GM23248 (cell line): ENCODE measurements around the gene ZMIZ2. TPM values are rescaled to one million over a fixed set of nuclear protein-coding genes. Genes with fewer than 3 reads are reported as not detected.
"Not testable (repeated sequence)": the region's sequence is repeated elsewhere in the genome, so short reads cannot be mapped to it uniquely, and the experiment has no call there.

Experiments used
- DNase-seq: peaks from one replicate; pipeline ENCODE4 v3.0.0-alpha.2; 2015
- H2AFZ ChIP-seq: fragments of 200-600 bp; sonication (generic); 2 replicates; pipeline ENCODE4 v1.6.1; 2016; ENCODE audit warnings: antibody characterized with exemption
- H3F3A ChIP-seq: fragments of 200-600 bp; sonication (generic); 2 replicates; pipeline ENCODE4 v1.6.1; 2016; ENCODE audit warnings: mild to moderate bottlenecking, antibody characterized with exemption, mixed run types; ENCODE audit not compliant: insufficient read depth
- H3K27ac ChIP-seq: fragments of 200-600 bp; sonication (generic); 2 replicates; pipeline ENCODE4 v1.5.1; 2016; ENCODE audit warnings: mild to moderate bottlenecking
- H3K27me3 ChIP-seq: fragments of 200-600 bp; sonication (generic); replicated peaks from 2 replicates; pipeline ENCODE4 v1.6.1; 2016; ENCODE audit warnings: mild to moderate bottlenecking; ENCODE audit not compliant: insufficient read depth
- H3K36me3 ChIP-seq: fragments of 200-600 bp; sonication (generic); 2 replicates; pipeline ENCODE4 v1.6.1; 2016; ENCODE audit warnings: low read depth, mild to moderate bottlenecking
- H3K4me1 ChIP-seq: fragments of 200-600 bp; sonication (generic); 2 replicates; pipeline ENCODE4 v1.6.1; 2016; ENCODE audit warnings: mild to moderate bottlenecking; ENCODE audit not compliant: insufficient read depth
- H3K4me2 ChIP-seq: fragments of 200-600 bp; sonication (generic); one replicate; pipeline ENCODE4 v1.6.1; 2016; ENCODE audit warnings: mild to moderate bottlenecking; ENCODE audit not compliant: unreplicated experiment
- H3K4me3 ChIP-seq: fragments of 200-600 bp; sonication (generic); 2 replicates; pipeline ENCODE4 v1.5.1; 2016; ENCODE audit warnings: mild to moderate bottlenecking
- H3K79me2 ChIP-seq: fragments of 200-600 bp; sonication (generic); 2 replicates; pipeline ENCODE4 v1.6.1; 2016; ENCODE audit warnings: mild to moderate bottlenecking; ENCODE audit not compliant: insufficient read depth
- H3K9ac ChIP-seq: fragments of 200-600 bp; sonication (generic); 2 replicates; pipeline ENCODE4 v1.6.1; 2016; ENCODE audit warnings: mild to moderate bottlenecking
- H3K9me2 ChIP-seq: fragments of 200-600 bp; sonication (generic); 2 replicates; pipeline ENCODE4 v1.6.1; 2016; ENCODE audit warnings: mixed run types, mild to moderate bottlenecking, moderate library complexity; ENCODE audit not compliant: insufficient read depth
- H3K9me3 ChIP-seq: fragments of 200-600 bp; sonication (generic); one replicate; pipeline ENCODE4 v1.6.1; 2017; ENCODE audit warnings: low read depth
- H4K20me1 ChIP-seq: fragments of 200-600 bp; sonication (generic); 2 replicates; pipeline ENCODE4 v1.6.0; 2016; ENCODE audit not compliant: insufficient read depth
- EZH2 ChIP-seq: fragments of 200-600 bp; sonication (generic); IDR thresholded peaks from 2 replicates; pipeline ENCODE4 v1.6.1; 2018; ENCODE audit warnings: antibody characterized with exemption, mild to moderate bottlenecking; ENCODE audit not compliant: insufficient read depth, poor library complexity, severe bottlenecking
- EZH2phosphoT487 ChIP-seq: fragments of 200-600 bp; sonication (generic); IDR thresholded peaks from 2 replicates; pipeline ENCODE4 v1.6.1; 2018; ENCODE audit warnings: antibody characterized with exemption, moderate library complexity, mild to moderate bottlenecking, low read depth; ENCODE audit not compliant: insufficient read depth
- WGBS, 2 experiments: methylation state at CpG; one replicate each; pipeline ENCODE4 v1.1.6; 2015 to 2017; ENCODE audit warnings: low lambda C conversion rate in 2 of 2, low coverage in 1 of 2; ENCODE audit errors: missing lambda C conversion rate in 2 of 2; 5-methylcytosine and 5-hydroxymethylcytosine counted together
- in situ Hi-C: fragments of 300-500 bp; cut with MboI; formaldehyde crosslinking; loops from 2 replicates; pipeline ENCODE4 v1.15.0; 2020
- polyA plus RNA-seq: library from polyadenylated mRNA; unstranded; fragments of >200 nt; fragmentation: Nextera tagmentation; extraction: Ambion mirVana; gene quantifications from 2 replicates; pipeline ENCODE4 v1.2.1, GENCODE V29; 2016
- total RNA-seq: library from RNA; depleted of rRNA; stranded (reverse); fragments of >200 nt; shearing (Covaris generic); gene quantifications from 2 replicates; pipeline ENCODE4 v1.2.3, GENCODE V29; 2014; rRNA removed

Gene ZMIZ2, protein sequence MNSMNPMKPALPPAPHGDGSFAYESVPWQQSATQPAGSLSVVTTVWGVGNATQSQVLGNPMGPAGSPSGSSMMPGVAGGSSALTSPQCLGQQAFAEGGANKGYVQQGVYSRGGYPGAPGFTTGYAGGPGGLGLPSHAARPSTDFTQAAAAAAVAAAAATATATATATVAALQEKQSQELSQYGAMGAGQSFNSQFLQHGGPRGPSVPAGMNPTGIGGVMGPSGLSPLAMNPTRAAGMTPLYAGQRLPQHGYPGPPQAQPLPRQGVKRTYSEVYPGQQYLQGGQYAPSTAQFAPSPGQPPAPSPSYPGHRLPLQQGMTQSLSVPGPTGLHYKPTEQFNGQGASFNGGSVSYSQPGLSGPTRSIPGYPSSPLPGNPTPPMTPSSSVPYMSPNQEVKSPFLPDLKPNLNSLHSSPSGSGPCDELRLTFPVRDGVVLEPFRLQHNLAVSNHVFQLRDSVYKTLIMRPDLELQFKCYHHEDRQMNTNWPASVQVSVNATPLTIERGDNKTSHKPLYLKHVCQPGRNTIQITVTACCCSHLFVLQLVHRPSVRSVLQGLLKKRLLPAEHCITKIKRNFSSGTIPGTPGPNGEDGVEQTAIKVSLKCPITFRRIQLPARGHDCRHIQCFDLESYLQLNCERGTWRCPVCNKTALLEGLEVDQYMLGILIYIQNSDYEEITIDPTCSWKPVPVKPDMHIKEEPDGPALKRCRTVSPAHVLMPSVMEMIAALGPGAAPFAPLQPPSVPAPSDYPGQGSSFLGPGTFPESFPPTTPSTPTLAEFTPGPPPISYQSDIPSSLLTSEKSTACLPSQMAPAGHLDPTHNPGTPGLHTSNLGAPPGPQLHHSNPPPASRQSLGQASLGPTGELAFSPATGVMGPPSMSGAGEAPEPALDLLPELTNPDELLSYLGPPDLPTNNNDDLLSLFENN
- total RNA-seq (9.7 and 12.4 TPM in 2 replicates), polyA plus RNA-seq (6.1 and 7.8 TPM in 2 replicates)

DNA sequence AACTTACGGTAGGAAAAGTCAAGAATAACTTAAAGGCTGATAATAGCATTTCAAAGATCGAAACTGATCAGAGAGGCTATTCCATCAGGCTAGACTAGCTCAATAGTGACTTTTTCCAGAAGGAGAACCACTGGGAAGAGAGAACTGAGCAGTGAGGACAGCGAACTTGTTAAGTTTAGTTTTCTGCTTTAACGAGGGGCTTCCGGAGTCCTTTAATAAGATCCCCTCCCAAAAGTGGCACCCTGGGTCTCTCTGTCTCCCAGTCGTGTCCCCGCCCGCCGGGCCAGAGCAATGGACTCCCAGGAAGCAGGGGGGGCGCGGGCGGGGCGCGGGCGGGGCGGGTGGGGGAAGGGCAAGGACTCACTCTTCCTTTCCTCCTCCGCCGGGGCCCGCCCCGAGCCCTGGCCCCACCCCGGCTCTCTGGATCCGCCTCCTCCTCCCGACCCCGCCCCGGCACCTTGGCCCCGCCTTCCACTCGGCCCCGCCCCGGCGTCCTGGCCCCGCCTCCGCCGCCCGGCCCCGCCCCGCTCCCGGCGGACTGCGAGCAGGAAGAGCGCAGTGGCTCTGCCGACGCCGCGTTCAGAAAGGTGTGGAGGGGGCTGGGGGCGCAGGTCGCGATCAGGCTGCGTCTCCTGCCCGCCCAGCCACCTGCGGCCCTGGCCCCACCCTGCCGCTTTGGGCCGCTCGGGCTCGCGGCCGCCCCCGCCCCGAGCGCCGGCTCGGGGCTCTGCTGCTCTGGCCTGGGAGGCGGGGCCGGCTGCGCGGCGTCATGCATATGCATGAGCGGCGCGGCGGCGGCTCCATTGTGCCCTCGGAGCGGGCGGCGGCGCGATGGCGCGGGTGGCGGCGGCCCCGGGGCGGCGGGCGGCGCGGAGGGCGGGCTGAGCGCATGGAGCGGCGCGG is at the start of gene ZMIZ2:
ZMIZ2 (plus strand) TSS at position 803 of the 903 bp plus-strand sequence. CDS start 7,403 bp downstream, outside the sequence.
- Histone ChIP-seq H3K9me3 (no peaks in the 10 kb centered on the region), H3K9me2 (no peaks in the 10 kb centered on the region), H2AFZ (peak within 1 kb of the TSS; percentile 89), H3K4me3 (peak within 1 kb of the TSS; percentile 76), H3K9ac (peak within 1 kb of the TSS; percentile 84), H4K20me1 (no peaks in the 10 kb centered on the region), H3K36me3 (no peaks in the 10 kb centered on the region), H3K4me1 (peaks cover 18% of the 10 kb centered on the region; the same call in 1 of the 2 replicates), H3K4me2 (peak within 1 kb of the TSS; percentile 95), H3K79me2 (peaks cover 44% of the 10 kb centered on the region), H3K27me3 (no peaks in the 10 kb centered on the region), H3K27ac (peak within 1 kb of the TSS; percentile 91), H3F3A (peaks cover 8% of the 10 kb centered on the region; the same call in 1 of the 2 replicates)
- DNase-seq: peak; percentile 97
- in situ Hi-C loops: no loop called here
- TF ChIP-seq EZH2phosphoT487 (no peak), EZH2 (no peak)
- 0 to 1% methylated on average over 8 to 74 of the region's 92 CpGs for WGBS, 2 experiments

DNA sequence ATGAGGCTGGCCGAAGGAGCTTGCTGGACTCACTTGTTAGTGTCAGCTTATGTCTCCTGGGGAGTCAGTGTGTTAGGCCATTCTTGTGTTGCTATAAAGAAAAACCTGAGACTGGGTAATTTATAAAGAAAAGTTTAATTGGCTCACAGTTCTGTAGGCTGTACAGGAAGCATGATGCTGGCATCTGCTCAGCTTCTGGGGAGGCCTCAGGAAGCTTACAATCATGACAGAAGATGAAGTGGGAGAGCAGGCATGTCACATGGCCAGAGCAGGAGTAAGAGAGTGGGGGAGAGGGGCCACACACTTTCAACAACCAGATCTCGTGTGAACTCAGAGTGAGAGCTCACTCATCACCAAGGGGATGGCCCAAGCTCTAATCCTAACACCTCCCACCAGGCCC is 49.0 kb upstream of the ZMIZ2 start:
- H3K79me2 ChIP-seq, H3K9me2 ChIP-seq, H4K20me1 ChIP-seq, H3K4me2 ChIP-seq, H3K9ac ChIP-seq, DNase-seq, H3K27ac ChIP-seq, H3K4me1 ChIP-seq, H3K27me3 ChIP-seq, H2AFZ ChIP-seq, H3K4me3 ChIP-seq, in situ Hi-C loops, H3F3A ChIP-seq, H3K9me3 ChIP-seq: not testable (repeated sequence)
- H3K36me3 ChIP-seq: peaks cover 39% of the 10 kb centered on the region; the same call in 1 of the 2 replicates
- WGBS, 2 experiments: 92 to 100% methylated on average over 2 of the region's 2 CpGs

DNA sequence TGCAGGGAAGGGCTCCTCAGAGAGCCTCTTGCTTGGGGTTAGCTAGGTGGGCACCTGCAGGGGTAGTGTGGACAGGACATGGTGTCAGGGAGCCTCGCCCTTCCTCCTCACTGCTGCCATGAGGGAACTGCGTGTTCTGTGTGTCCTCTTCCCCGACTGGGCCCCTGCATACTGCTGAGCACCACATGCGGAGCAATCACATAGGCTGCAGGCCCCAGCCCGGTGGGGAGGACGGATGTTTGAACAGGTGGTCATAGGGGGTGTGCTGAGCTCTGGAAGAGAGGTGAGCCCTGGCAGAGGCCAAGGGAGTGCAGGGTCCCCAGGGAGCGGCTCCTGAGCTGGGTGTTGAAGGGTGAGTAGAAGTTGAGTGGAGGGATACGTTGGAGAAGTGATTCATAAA is 48.3 kb upstream of the ZMIZ2 start:
- WGBS, 2 experiments: 90 to 93% methylated on average over 8 of the region's 8 CpGs
- Histone ChIP-seq H3K4me2 (no peak overlapping the region), H2AFZ (no peak overlapping the region), H3K36me3 (peaks cover 35% of the 10 kb centered on the region; the same call in 1 of the 2 replicates), H3K9me3 (no peaks in the 10 kb centered on the region), H3K27me3 (no peaks in the 10 kb centered on the region), H3K9ac (no peak overlapping the region), H3K27ac (no peak overlapping the region), H3K4me1 (no peaks in the 10 kb centered on the region), H3F3A (no peaks in the 10 kb centered on the region), H3K9me2 (no peaks in the 10 kb centered on the region), H3K79me2 (no peaks in the 10 kb centered on the region), H3K4me3 (no peak overlapping the region), H4K20me1 (no peaks in the 10 kb centered on the region)
- in situ Hi-C loops: no loop called here
- TF ChIP-seq EZH2 (no peak), EZH2phosphoT487 (no peak)
- no peak for DNase-seq

DNA sequence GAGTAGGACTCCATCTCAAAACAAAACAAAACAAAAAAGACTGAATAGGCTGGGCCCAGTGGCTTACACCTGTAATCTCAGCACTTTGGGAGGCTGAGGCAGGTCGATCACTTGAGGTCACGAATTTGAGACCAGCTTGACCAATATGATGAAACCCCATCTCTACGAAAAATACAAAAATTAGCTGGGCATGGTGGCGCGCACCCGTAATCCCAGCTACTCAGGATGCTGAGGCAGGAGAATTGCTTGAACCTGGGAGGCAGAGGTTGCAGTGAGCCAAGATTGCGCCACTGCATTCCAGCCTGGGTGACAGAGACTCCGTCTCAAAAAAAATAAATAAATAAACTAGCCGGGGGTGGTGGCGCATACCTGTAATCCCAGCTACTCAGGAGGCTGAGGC is 45.3 kb upstream of the ZMIZ2 start:
- peaks cover 21% of the 10 kb centered on the region; the same call in 1 of the 2 replicates for H3K36me3 ChIP-seq
- in situ Hi-C loops, H3K9ac ChIP-seq, H4K20me1 ChIP-seq, DNase-seq, H3K79me2 ChIP-seq, H2AFZ ChIP-seq, H3K4me2 ChIP-seq, H3K27me3 ChIP-seq, H3K9me3 ChIP-seq, H3F3A ChIP-seq, H3K27ac ChIP-seq, H3K9me2 ChIP-seq, H3K4me1 ChIP-seq, H3K4me3 ChIP-seq: not testable (repeated sequence)
- 93 to 94% methylated on average over 10 of the region's 10 CpGs for WGBS, 2 experiments
